MCF 10A (cell line): ENCODE results near the gene FGF23. TPM values are rescaled to one million over a fixed set of nuclear protein-coding genes. Genes with fewer than 3 reads are reported as not detected.
A peak's percentile ranks its signal among the peaks of the same experiment; 100 is the strongest.

Experiments
- BruUV-seq: library from RNA; stranded (reverse); fragments of 400-500 nt; replicated peaks from 2 replicates; lab custom pipeline; 2021; lab: Mats Ljungman, UMichigan
- CTCF ChIA-PET: fragments of 300-600 bp; sonication (Branson Sonifier 250); formaldehyde crosslinking; extraction: SDS; loops from one replicate; lab custom pipeline; 2021; ENCODE audit warnings: antibody characterized with exemption, inconsistent platforms; lab: Yijun Ruan, JAX
- POLR2A ChIA-PET: fragments of 300-600, 350-650 bp; sonication (Branson Sonifier 250); formaldehyde crosslinking; extraction: SDS; loops from one replicate; lab custom pipeline; 2020; ENCODE audit warnings: antibody characterized with exemption, inconsistent platforms; lab: Yijun Ruan, JAX
- DNase-seq: peaks from one replicate; pipeline ENCODE4 v3.0.0-alpha.2; 2018; ENCODE audit not compliant: unreplicated experiment
- H3K27ac Mint-ChIP-seq: one replicate; pipeline ENCODE4 v1.8.0; 2022; ENCODE audit warnings: mild to moderate bottlenecking, low read depth, mixed read lengths; ENCODE audit not compliant: unreplicated experiment
- H3K27me3 Mint-ChIP-seq: one replicate; pipeline ENCODE4 v1.8.0; 2022; ENCODE audit warnings: mixed read lengths; ENCODE audit not compliant: insufficient read depth, unreplicated experiment
- H3K36me3 Mint-ChIP-seq: one replicate; pipeline ENCODE4 v1.8.0; 2022; ENCODE audit warnings: mild to moderate bottlenecking, moderate library complexity, mixed read lengths; ENCODE audit not compliant: insufficient read depth, unreplicated experiment
- H3K4me1 Mint-ChIP-seq: one replicate; pipeline ENCODE4 v1.8.0; 2022; ENCODE audit warnings: mixed read lengths; ENCODE audit not compliant: insufficient read depth, unreplicated experiment
- H3K4me3 Mint-ChIP-seq: one replicate; pipeline ENCODE4 v1.8.0; 2022; ENCODE audit warnings: mild to moderate bottlenecking, moderate library complexity, mixed read lengths; ENCODE audit not compliant: unreplicated experiment
- H3K9me3 Mint-ChIP-seq: one replicate; pipeline ENCODE4 v1.8.0; 2022; ENCODE audit warnings: mixed read lengths; ENCODE audit not compliant: unreplicated experiment
- intact Hi-C: fragments of 100-400 bp; cut with micrococcal nuclease; formaldehyde crosslinking; loops from 2 replicates; pipeline ENCODE4 v1.14.1; 2022
- total RNA-seq: library from RNA; stranded (reverse); gene quantifications from 2 replicates; pipeline ENCODE4 v1.2.3, GENCODE V29; 2022
- TF ChIP-seq, protein P1 (sequence below): fragments of 200-600 bp; IDR thresholded peaks from one replicate; pipeline ENCODE4 v1.8.0; 2022; ENCODE audit warnings: antibody characterized with exemption, mild to moderate bottlenecking; ENCODE audit not compliant: unreplicated experiment

FGF23 gene
- total RNA-seq, 1 experiment from 2014 or later: not detected

DNA sequence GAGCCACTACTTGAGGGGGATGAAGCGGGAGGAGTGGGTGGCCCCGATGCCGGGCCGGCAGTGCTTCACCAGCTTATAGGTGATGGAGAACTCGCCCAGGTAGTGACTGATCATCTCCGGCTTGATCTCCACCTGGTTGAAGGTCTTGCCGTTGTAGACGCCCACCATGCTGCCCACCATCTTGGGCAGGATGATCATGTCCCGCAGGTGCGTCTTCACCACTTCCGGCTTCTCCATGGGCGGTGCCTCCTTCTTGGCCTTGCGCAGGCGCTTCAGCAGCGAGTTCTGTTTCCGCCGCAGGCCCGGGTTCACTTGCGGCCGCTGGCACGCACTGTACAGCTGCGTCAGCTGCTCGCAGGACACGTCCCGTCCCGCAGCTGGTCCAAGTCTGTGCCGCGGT, 55.1 kb downstream of the FGF23 start:
- BruUV-seq: no TSS peak
- ChIA-PET CTCF (interaction anchor here (0.7 to 1.2 kb wide), 4 partner anchors 11 to 434 kb away, joined by 3 to 6 read pairs (median 3); no protein-coding TSS in a partner anchor), POLR2A (no interaction called here)
- TF ChIP-seq, protein P1, sequence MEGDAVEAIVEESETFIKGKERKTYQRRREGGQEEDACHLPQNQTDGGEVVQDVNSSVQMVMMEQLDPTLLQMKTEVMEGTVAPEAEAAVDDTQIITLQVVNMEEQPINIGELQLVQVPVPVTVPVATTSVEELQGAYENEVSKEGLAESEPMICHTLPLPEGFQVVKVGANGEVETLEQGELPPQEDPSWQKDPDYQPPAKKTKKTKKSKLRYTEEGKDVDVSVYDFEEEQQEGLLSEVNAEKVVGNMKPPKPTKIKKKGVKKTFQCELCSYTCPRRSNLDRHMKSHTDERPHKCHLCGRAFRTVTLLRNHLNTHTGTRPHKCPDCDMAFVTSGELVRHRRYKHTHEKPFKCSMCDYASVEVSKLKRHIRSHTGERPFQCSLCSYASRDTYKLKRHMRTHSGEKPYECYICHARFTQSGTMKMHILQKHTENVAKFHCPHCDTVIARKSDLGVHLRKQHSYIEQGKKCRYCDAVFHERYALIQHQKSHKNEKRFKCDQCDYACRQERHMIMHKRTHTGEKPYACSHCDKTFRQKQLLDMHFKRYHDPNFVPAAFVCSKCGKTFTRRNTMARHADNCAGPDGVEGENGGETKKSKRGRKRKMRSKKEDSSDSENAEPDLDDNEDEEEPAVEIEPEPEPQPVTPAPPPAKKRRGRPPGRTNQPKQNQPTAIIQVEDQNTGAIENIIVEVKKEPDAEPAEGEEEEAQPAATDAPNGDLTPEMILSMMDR: no peak
- no peak overlapping the region for H3K27ac Mint-ChIP-seq
- no peaks in the 10 kb centered on the region for H3K9me3 Mint-ChIP-seq
- no peaks in the 10 kb centered on the region for H3K27me3 Mint-ChIP-seq
- H3K4me1 Mint-ChIP-seq: peaks cover 16% of the 10 kb centered on the region
- H3K36me3 Mint-ChIP-seq: peaks cover 29% of the 10 kb centered on the region
- no peak for DNase-seq
- no peak overlapping the region for H3K4me3 Mint-ChIP-seq
- intact Hi-C loops: no loop called here

DNA sequence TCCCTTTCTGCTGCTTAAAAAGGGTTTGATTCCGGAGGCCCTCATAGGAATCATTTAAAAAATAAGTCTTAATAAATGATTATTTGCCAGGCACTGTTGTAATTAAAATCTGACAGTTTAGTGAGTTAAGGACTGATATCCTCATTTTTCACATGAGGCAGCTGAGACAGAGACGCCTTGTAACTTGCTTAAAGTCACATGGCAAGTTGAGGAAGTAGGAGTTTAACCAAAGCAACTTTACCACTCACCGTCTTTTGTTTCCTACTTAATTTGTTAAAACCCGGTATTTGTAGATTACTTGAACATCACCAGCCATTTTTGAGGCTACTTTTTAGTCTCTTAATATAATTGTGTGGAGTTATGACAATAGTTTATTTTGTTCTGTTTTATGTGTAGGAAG, 56.1 kb downstream of the FGF23 start:
- Mint-ChIP-seq H3K4me1 (peaks cover 13% of the 10 kb centered on the region), H3K27me3 (no peaks in the 10 kb centered on the region), H3K36me3 (peaks cover 29% of the 10 kb centered on the region), H3K9me3 (no peaks in the 10 kb centered on the region), H3K4me3 (peak overlapping the region; percentile 98), H3K27ac (no peak overlapping the region)
- no TSS peak for BruUV-seq
- intact Hi-C loops: no loop called here
- POLR2A ChIA-PET: interaction anchor here (0.7 kb wide), 2 partner anchors 9 to 325 kb away, joined by 3 to 5 read pairs; no protein-coding TSS in a partner anchor
- CTCF ChIA-PET: no interaction called here
- DNase-seq: no peak
- TF ChIP-seq, protein P1: no peak

DNA sequence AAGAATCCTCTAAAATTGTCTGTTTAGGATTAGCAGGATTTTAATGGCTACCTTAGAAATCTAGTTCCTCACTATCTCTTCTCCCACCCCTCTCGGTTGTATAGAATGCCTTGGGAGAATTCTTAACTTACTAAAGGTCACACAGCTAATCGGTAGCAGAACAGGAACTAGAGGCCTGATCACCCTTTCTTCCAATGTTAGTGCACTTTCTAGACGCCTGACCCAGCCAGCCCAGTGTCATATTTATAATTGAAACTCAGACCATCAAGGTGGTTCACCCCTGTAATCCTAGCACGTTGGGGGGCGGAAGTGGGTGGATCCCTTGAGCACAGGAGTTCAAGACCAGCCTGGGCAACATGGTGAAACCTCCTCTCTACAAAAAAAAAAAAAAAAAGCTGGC, 56.8 kb downstream of the FGF23 start:
- Mint-ChIP-seq H3K27me3 (no peaks in the 10 kb centered on the region), H3K4me3 (peak overlapping the region; percentile 98), H3K4me1 (peaks cover 19% of the 10 kb centered on the region), H3K9me3 (no peaks in the 10 kb centered on the region), H3K36me3 (peaks cover 23% of the 10 kb centered on the region), H3K27ac (peak overlapping the region; percentile 16)
- intact Hi-C loops: no loop called here
- DNase-seq: no peak
- BruUV-seq: no TSS peak
- TF ChIP-seq, protein P1: no peak
- POLR2A ChIA-PET: interaction anchor here (0.7 to 3.4 kb wide), 5 partner anchors 9 to 326 kb away, joined by 3 to 16 read pairs (median 4); partner anchors contain the start of genes AKAP3 and NDUFA9
- CTCF ChIA-PET: interaction anchor here (0.6 to 1.6 kb wide), 6 partner anchors 8 to 774 kb away, joined by 3 to 4 read pairs (median 3); no protein-coding TSS in a partner anchor

DNA sequence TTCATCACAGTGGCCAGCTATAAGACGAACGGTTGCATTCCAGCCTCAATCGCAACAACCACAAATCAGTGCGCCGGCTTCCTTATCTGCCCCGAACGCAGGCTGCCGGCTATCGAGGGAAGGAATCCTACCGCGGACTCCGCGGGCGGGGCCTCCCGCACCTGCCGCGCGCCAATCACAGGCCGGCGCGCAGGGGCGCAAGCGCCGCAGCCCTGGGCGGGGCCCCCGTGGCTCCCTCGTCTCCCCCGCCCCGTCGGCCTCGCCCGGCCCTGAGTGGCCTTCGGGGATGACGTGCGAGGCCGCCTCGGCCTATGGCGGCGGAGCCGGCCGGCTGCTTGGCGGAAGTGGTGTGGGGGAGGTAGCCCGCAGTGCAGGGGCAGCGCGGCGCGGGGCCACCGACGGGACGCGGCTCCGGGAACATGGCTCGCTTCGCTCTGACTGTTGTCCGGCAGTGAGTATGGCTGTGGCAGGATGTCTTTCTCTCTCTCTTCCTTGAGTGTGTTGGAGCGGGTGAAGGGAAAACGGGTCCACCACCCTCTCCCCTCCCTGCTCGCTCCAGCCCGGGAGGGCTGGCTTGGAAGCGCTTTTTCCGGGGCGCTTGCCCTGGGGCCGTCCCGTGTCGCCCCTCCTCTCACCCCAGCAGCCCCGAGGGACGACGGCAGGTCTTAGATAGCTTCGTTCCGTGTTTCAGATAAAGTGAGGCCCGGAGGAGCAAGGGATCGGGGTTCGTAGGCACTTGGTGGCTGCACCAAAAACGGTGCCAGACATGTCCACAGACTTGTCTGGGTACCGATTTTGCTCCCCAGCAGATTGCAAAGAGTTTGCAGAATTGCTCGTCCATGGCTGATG, 58.4 kb downstream of the FGF23 start, which contains the start of gene TIGAR:
TSS of gene TIGAR (plus strand) at position 361 of the 849 bp plus-strand sequence. CDS start at position 420, 59 bp downstream.
- TSS peak; percentile 59 for BruUV-seq
- peaks cover 19% of the 10 kb centered on the region for H3K4me1 Mint-ChIP-seq
- H3K27me3 Mint-ChIP-seq: no peaks in the 10 kb centered on the region
- H3K27ac Mint-ChIP-seq: peak within 1 kb of the TSS; percentile 84
- intact Hi-C loops: loop anchor here (1.0 kb wide), 2 partner anchors 46 to 217 kb away; partner anchors contain the start of gene RAD51AP1
- TF ChIP-seq, protein P1: no peak
- CTCF ChIA-PET: interaction anchor here (0.6 to 4.4 kb wide), 8 partner anchors 9 to 207 kb away, joined by 3 to 24 read pairs (median 3); no protein-coding TSS in a partner anchor
- H3K4me3 Mint-ChIP-seq: peak within 1 kb of the TSS; percentile 98
- POLR2A ChIA-PET: interaction anchor here (0.7 to 3.4 kb wide), 9 partner anchors 11 to 332 kb away, joined by 3 to 16 read pairs (median 3); a partner anchor contains a TSS
- no peaks in the 10 kb centered on the region for H3K9me3 Mint-ChIP-seq
- H3K36me3 Mint-ChIP-seq: peaks cover 19% of the 10 kb centered on the region
- peak; percentile 94 for DNase-seq
